Esophagus squamous epithelium (tissue), 5 donors: ENCODE results near the gene EPHA6. TPM values are rescaled to one million over a fixed set of nuclear protein-coding genes. Genes with fewer than 3 reads are reported as not detected.
"Not testable (repeated sequence)": the region's sequence is repeated elsewhere in the genome, so short reads cannot be mapped to it uniquely, and the experiment has no call there.

ENCODE experiments used
- DNase-seq: peaks from one replicate; lab custom pipeline; 2025; lab: John Stamatoyannopoulos, UW
- H3K27ac ChIP-seq, 4 donors: fragments of 200-600 bp; sonication (generic); one replicate each; pipeline ENCODE4 v1.5.1; 2016 to 2019; ENCODE audit warnings: mild to moderate bottlenecking in 1 of 4
- H3K27me3 ChIP-seq, 4 donors: fragments of 200-600 bp; sonication (generic); 1 replicate in 3 of 4; 2 replicates in 1 of 4; pipeline versions ENCODE4 v1.5.1 to v1.6.0; 2017 to 2021; ENCODE audit warnings: antibody characterized with exemption in 1 of 4
- H3K36me3 ChIP-seq, 3 donors: fragments of 200-600 bp; sonication (generic); one replicate each; pipeline ENCODE4 v1.5.1; 2016 to 2019
- H3K4me1 ChIP-seq, 3 donors: fragments of 200-600 bp; sonication (generic); one replicate each; pipeline ENCODE4 v1.5.1; 2017 to 2019
- H3K4me3 ChIP-seq, 4 donors: fragments of 200-600 bp; sonication (generic); 1 replicate in 3 of 4; 2 replicates in 1 of 4; pipeline ENCODE4 v1.5.1; 2016 to 2019; ENCODE audit warnings: mild to moderate bottlenecking in 2 of 4, moderate library complexity in 1 of 4
- H3K9me3 ChIP-seq, 3 donors: fragments of 200-600 bp; sonication (generic); one replicate each; pipeline ENCODE4 v1.5.1; 2016 to 2019
- POLR2A ChIP-seq, 4 donors: fragments of 450-650 bp; IDR thresholded peaks; one replicate each; pipeline ENCODE4 v1.6.1; 2017; ENCODE audit warnings: antibody characterized with exemption in 4 of 4, mild to moderate bottlenecking in 4 of 4, moderate library complexity in 3 of 4
- WGBS, 2 donors: methylation state at CpG; one replicate each; pipeline ENCODE4 v1.1.5; 2018; 5-methylcytosine and 5-hydroxymethylcytosine counted together
- intact Hi-C: fragments of 100-400 bp; cut with DNase I; formaldehyde crosslinking; loops from one replicate; pipeline ENCODE4 v1.15.0; 2022
- total RNA-seq, 4 donors: library from RNA; depleted of rRNA; stranded (reverse); fragments of >200 nt; gene quantifications; one replicate each; pipeline ENCODE4 v1.1.0, GENCODE V29; 2016
- TF ChIP-seq, protein P1 (sequence below), 6 experiments: fragments of 450-650 bp in 4 of 6; fragments of 200-600 bp in 2 of 6; sonication (generic) in 2 of 6; IDR thresholded peaks; one replicate each; pipeline ENCODE4 v1.5.1; 2016 to 2019; ENCODE audit warnings: antibody characterized with exemption in 6 of 6, mild to moderate bottlenecking in 4 of 6, moderate library complexity in 4 of 6
- donor health status: DM: yes; HTN: yes; CAD: no.

EPHA6 gene
- total RNA-seq, 4 donors from 2014 or later: 0.34 to 2.9 (median 1.5) TPM

GRCh38 chr3:96900566-96900965, 86.2 kb downstream of the EPHA6 start:
- intact Hi-C loops: no loop called here
- H3K27me3 ChIP-seq: no peaks in the 10 kb centered on the region
- DNase-seq: no peak
- no peak for TF ChIP-seq POLR2A (IDR thresholded peaks at IDR 0.05)
- TF ChIP-seq, protein P1, sequence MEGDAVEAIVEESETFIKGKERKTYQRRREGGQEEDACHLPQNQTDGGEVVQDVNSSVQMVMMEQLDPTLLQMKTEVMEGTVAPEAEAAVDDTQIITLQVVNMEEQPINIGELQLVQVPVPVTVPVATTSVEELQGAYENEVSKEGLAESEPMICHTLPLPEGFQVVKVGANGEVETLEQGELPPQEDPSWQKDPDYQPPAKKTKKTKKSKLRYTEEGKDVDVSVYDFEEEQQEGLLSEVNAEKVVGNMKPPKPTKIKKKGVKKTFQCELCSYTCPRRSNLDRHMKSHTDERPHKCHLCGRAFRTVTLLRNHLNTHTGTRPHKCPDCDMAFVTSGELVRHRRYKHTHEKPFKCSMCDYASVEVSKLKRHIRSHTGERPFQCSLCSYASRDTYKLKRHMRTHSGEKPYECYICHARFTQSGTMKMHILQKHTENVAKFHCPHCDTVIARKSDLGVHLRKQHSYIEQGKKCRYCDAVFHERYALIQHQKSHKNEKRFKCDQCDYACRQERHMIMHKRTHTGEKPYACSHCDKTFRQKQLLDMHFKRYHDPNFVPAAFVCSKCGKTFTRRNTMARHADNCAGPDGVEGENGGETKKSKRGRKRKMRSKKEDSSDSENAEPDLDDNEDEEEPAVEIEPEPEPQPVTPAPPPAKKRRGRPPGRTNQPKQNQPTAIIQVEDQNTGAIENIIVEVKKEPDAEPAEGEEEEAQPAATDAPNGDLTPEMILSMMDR (IDR thresholded peaks at IDR 0.05): no peak
- WGBS, 2 donors: 30 to 38% methylated on average over 4 of the region's 4 CpGs
- no peak overlapping the region for H3K4me3 ChIP-seq
- peaks cover 0 to 23% (median 3%) of the 10 kb centered on the region in 3 donors for H3K4me1 ChIP-seq
- H3K36me3 ChIP-seq: no peaks in the 10 kb centered on the region
- H3K9me3 ChIP-seq: no peaks in the 10 kb centered on the region
- peak overlapping the region in 3 of 4 donors; percentile 10 to 48 (median 19) for H3K27ac ChIP-seq

DNA sequence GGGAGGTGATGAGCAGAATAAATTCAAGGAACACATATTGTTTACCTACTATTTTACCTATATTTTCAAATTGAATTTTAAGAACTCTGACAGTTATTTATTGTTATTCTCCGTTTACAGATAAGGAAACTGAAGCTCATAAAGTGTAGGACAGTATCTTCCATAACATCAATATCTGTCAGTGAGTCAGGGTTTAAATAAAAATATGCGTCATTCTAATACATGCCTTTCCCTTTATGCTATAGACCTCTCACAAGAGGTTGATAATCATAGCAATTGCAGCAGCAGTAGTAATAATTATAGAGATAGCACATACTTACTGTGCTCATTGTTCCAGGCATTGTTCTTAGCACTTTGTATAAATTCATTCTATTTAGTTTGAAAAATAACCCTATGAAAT, 101.1 kb downstream of the EPHA6 start:
- no peak for DNase-seq
- Histone ChIP-seq H3K27ac (no peak overlapping the region), H3K4me1 (no peaks in the 10 kb centered on the region), H3K27me3 (no peaks in the 10 kb centered on the region), H3K4me3 (no peak overlapping the region), H3K36me3 (no peaks in the 10 kb centered on the region), H3K9me3 (no peaks in the 10 kb centered on the region)
- no peak for TF ChIP-seq POLR2A (IDR thresholded peaks at IDR 0.05)
- TF ChIP-seq, protein P1 (IDR thresholded peaks at IDR 0.05): no peak
- WGBS, 2 donors: 73 to 77% methylated on average over 2 of the region's 2 CpGs
- intact Hi-C loops: no loop called here

GRCh38 chr3:96931119-96931862, 116.9 kb downstream of the EPHA6 start:
- Histone ChIP-seq H3K9me3 (peaks cover 6 to 54% (median 15%) of the 10 kb centered on the region in 3 donors), H3K27me3 (no peaks in the 10 kb centered on the region), H3K4me1 (peaks cover 0 to 7% (median 0%) of the 10 kb centered on the region in 3 donors), H3K4me3 (no peak overlapping the region), H3K36me3 (no peaks in the 10 kb centered on the region), H3K27ac (no peak overlapping the region)
- 71 to 79% methylated on average over 1 to 3 of the region's 3 CpGs for WGBS, 2 donors
- no peak for DNase-seq
- intact Hi-C loops: no loop called here
- TF ChIP-seq, protein P1 (IDR thresholded peaks at IDR 0.05): no peak

DNA sequence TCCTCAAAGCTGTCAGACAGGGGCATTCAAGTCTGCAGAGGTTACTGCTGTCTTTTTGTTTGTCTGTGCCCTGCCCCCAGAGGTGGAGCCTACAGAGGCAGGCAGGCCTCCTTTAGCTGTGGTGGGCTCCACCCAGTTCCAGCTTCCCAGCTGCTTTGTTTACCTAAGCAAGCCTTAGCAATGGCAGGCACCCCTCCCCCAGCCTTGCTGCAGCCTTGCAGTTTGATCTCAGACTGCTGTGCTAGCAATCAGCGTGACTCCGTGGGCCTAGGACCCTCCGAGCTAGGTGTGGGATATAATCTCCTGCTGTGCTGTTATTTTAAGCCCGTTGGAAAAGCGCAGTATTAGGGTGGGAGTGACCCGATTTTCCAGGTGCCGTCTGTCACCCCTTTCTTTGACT, 127.7 kb downstream of the EPHA6 start:
- WGBS, 2 donors: 80 to 92% methylated on average over 4 to 6 of the region's 7 CpGs
- intact Hi-C loops, H3K4me1 ChIP-seq, DNase-seq, H3K4me3 ChIP-seq, H3K9me3 ChIP-seq, H3K27ac ChIP-seq, H3K36me3 ChIP-seq, H3K27me3 ChIP-seq: not testable (repeated sequence)

DNA sequence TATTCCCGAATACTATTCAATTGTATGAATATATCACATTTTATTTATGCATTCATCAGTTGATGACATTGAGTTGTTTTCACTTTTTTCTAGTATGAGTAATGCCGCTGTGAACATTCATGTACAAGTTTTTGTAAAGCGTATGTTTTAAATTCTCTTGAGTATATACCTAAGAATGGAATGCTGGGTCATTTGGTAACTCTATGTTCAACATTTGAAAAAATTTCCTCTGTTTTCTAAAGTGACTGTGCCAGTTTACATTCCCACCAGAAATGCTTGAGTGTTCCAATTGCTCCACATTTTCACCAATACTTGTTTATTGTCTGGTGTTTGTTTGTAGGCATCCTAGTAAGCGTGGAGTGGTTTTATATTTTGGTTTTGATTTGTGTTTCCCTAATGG, 144.5 kb downstream of the EPHA6 start:
- Histone ChIP-seq H3K27ac (peak overlapping the region in 2 of 4 donors; percentile 60 to 87), H3K4me3 (no peak overlapping the region), H3K4me1 (peaks cover 0 to 54% (median 10%) of the 10 kb centered on the region in 3 donors), H3K36me3 (no peaks in the 10 kb centered on the region), H3K27me3 (no peaks in the 10 kb centered on the region), H3K9me3 (no peaks in the 10 kb centered on the region)
- 75 to 80% methylated on average over 4 of the region's 4 CpGs for WGBS, 2 donors
- TF ChIP-seq, protein P1 (IDR thresholded peaks at IDR 0.05): no peak
- no peak for TF ChIP-seq POLR2A (IDR thresholded peaks at IDR 0.05)
- DNase-seq: no peak
- intact Hi-C loops: no loop called here
